ENCODE data around the gene MTA3.

- TF ChIP-seq, protein P1, sequence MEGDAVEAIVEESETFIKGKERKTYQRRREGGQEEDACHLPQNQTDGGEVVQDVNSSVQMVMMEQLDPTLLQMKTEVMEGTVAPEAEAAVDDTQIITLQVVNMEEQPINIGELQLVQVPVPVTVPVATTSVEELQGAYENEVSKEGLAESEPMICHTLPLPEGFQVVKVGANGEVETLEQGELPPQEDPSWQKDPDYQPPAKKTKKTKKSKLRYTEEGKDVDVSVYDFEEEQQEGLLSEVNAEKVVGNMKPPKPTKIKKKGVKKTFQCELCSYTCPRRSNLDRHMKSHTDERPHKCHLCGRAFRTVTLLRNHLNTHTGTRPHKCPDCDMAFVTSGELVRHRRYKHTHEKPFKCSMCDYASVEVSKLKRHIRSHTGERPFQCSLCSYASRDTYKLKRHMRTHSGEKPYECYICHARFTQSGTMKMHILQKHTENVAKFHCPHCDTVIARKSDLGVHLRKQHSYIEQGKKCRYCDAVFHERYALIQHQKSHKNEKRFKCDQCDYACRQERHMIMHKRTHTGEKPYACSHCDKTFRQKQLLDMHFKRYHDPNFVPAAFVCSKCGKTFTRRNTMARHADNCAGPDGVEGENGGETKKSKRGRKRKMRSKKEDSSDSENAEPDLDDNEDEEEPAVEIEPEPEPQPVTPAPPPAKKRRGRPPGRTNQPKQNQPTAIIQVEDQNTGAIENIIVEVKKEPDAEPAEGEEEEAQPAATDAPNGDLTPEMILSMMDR (IDR thresholded peaks at IDR 0.05 in 4 of 5, conservative IDR thresholded peaks at IDR 0.05 in 1 of 5), result no peak
- TF ChIP-seq POLR2A (IDR thresholded peaks at IDR 0.05), result no peak
These were observed 45.0 kb downstream of the MTA3 start for GRCh38 chr2:42613281-42614064.
